IMR-90 (cell line): ENCODE results near the gene SPACA6.

ENCODE experiments used
- RCOR1 ChIP-seq: IDR thresholded peaks from 2 replicates; pipeline ENCODE4 v1.6.1; 2012; ENCODE audit warnings: mild to moderate bottlenecking, low read length, improper control_type of control experiment; ENCODE audit not compliant: insufficient replicate concordance
- TF ChIP-seq, protein P1 (sequence below): conservative IDR thresholded peaks from 2 replicates; pipeline ENCODE4 v1.5.1; 2012; ENCODE audit warnings: mild to moderate bottlenecking, low read depth, low read length, improper control_type of control experiment

- no peak for TF ChIP-seq RCOR1
- TF ChIP-seq, protein P1, sequence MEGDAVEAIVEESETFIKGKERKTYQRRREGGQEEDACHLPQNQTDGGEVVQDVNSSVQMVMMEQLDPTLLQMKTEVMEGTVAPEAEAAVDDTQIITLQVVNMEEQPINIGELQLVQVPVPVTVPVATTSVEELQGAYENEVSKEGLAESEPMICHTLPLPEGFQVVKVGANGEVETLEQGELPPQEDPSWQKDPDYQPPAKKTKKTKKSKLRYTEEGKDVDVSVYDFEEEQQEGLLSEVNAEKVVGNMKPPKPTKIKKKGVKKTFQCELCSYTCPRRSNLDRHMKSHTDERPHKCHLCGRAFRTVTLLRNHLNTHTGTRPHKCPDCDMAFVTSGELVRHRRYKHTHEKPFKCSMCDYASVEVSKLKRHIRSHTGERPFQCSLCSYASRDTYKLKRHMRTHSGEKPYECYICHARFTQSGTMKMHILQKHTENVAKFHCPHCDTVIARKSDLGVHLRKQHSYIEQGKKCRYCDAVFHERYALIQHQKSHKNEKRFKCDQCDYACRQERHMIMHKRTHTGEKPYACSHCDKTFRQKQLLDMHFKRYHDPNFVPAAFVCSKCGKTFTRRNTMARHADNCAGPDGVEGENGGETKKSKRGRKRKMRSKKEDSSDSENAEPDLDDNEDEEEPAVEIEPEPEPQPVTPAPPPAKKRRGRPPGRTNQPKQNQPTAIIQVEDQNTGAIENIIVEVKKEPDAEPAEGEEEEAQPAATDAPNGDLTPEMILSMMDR = no peak
Measured at GRCh38 chr19:51749979-51750378, 56.8 kb downstream of the SPACA6 start.
